Measurements from ENCODE around the gene USO1. TPM values are rescaled to one million over a fixed set of nuclear protein-coding genes. Genes with fewer than 3 reads are reported as not detected.
A peak's percentile ranks its signal among the peaks of the same experiment; 100 is the strongest.

The USO1 gene
- total and polyA plus RNA-seq, 4 donors, result 39.0 to 84.2 (median 61.8) TPM

GRCh38 chr4:75821216-75821615 lies 96.8 kb downstream of the USO1 start:
- no peaks in the 10 kb centered on the region for H3K4me1 ChIP-seq (ENCODE audit: control insufficient read depth, insufficient read depth, low read length)
- H3K9me3 ChIP-seq (ENCODE audit: control insufficient read depth, insufficient read depth, low read length), result no peaks in the 10 kb centered on the region
- WGBS (ENCODE audit: insufficient coverage), result no CpG with 5 or more reads among the region's 3 CpGs
- DNase-seq (ENCODE audit: low read depth in 4 of 6, low spot score in 6 of 6), result no peak
- H3K4me3 ChIP-seq (ENCODE audit: low read depth, low read length), result no peak overlapping the region
- no peaks in the 10 kb centered on the region for H3K27me3 ChIP-seq (ENCODE audit: control insufficient read depth, insufficient read depth, low read length)
- H3K36me3 ChIP-seq (ENCODE audit: control insufficient read depth, insufficient read depth, low read length), result no peaks in the 10 kb centered on the region
- H3K27ac ChIP-seq (ENCODE audit: low read depth, low read length), result no peak overlapping the region

- 90% methylated on average over 2 of the region's 5 CpGs for WGBS (ENCODE audit: insufficient coverage)
- DNase-seq (ENCODE audit: low read depth in 4 of 6, low spot score in 6 of 6), result no peak
- no peaks in the 10 kb centered on the region for H3K27me3 ChIP-seq (ENCODE audit: control insufficient read depth, insufficient read depth, low read length)
Observed at GRCh38 chr4:75821966-75822365, 97.6 kb downstream of the USO1 start.

GRCh38 chr4:75822416-75822815 lies 98.0 kb downstream of the USO1 start:
- Histone ChIP-seq H3K9me3 (ENCODE audit: control insufficient read depth, insufficient read depth, low read length) (no peaks in the 10 kb centered on the region), H3K27ac (ENCODE audit: low read depth, low read length) (no peak overlapping the region), H3K4me1 (ENCODE audit: control insufficient read depth, insufficient read depth, low read length) (no peaks in the 10 kb centered on the region), H3K4me3 (ENCODE audit: low read depth, low read length) (no peak overlapping the region), H3K27me3 (ENCODE audit: control insufficient read depth, insufficient read depth, low read length) (no peaks in the 10 kb centered on the region), H3K36me3 (ENCODE audit: control insufficient read depth, insufficient read depth, low read length) (no peaks in the 10 kb centered on the region)
- 91% methylated on average over 3 of the region's 5 CpGs for WGBS (ENCODE audit: insufficient coverage)
- no peak for DNase-seq (ENCODE audit: low read depth in 4 of 6, low spot score in 6 of 6)

More at GRCh38 chr4:75821966-75822365, 97.6 kb downstream of the USO1 start:
- Histone ChIP-seq H3K4me1 (ENCODE audit: control insufficient read depth, insufficient read depth, low read length) (no peaks in the 10 kb centered on the region), H3K4me3 (ENCODE audit: low read depth, low read length) (no peak overlapping the region), H3K27ac (ENCODE audit: low read depth, low read length) (no peak overlapping the region), H3K9me3 (ENCODE audit: control insufficient read depth, insufficient read depth, low read length) (no peaks in the 10 kb centered on the region), H3K36me3 (ENCODE audit: control insufficient read depth, insufficient read depth, low read length) (no peaks in the 10 kb centered on the region)

GRCh38 chr4:75823812-75824211 lies 99.4 kb downstream of the USO1 start:
- 38% methylated on average over 2 of the region's 2 CpGs for WGBS (ENCODE audit: insufficient coverage)
- no peak for DNase-seq (ENCODE audit: low read depth in 4 of 6, low spot score in 6 of 6)
- Histone ChIP-seq H3K36me3 (ENCODE audit: control insufficient read depth, insufficient read depth, low read length) (no peaks in the 10 kb centered on the region), H3K4me1 (ENCODE audit: control insufficient read depth, insufficient read depth, low read length) (no peaks in the 10 kb centered on the region), H3K9me3 (ENCODE audit: control insufficient read depth, insufficient read depth, low read length) (no peaks in the 10 kb centered on the region), H3K27ac (ENCODE audit: low read depth, low read length) (no peak overlapping the region), H3K27me3 (ENCODE audit: control insufficient read depth, insufficient read depth, low read length) (no peaks in the 10 kb centered on the region), H3K4me3 (ENCODE audit: low read depth, low read length) (no peak overlapping the region)

- no peak for DNase-seq (ENCODE audit: low read depth in 4 of 6, low spot score in 6 of 6)
- no peaks in the 10 kb centered on the region for H3K4me1 ChIP-seq (ENCODE audit: control insufficient read depth, insufficient read depth, low read length)
- no CpG with 5 or more reads among the region's 1 CpG for WGBS (ENCODE audit: insufficient coverage)
- no peaks in the 10 kb centered on the region for H3K36me3 ChIP-seq (ENCODE audit: control insufficient read depth, insufficient read depth, low read length)
- no peak overlapping the region for H3K4me3 ChIP-seq (ENCODE audit: low read depth, low read length)
- H3K27me3 ChIP-seq (ENCODE audit: control insufficient read depth, insufficient read depth, low read length), result no peaks in the 10 kb centered on the region
- no peak overlapping the region for H3K27ac ChIP-seq (ENCODE audit: low read depth, low read length)
- H3K9me3 ChIP-seq (ENCODE audit: control insufficient read depth, insufficient read depth, low read length), result no peaks in the 10 kb centered on the region
Observed at GRCh38 chr4:75830906-75831305, 106.5 kb downstream of the USO1 start.

GRCh38 chr4:75831856-75832405 lies 107.6 kb downstream of the USO1 start:
- H3K27ac ChIP-seq (ENCODE audit: low read depth, low read length), result no peak overlapping the region
- no peaks in the 10 kb centered on the region for H3K27me3 ChIP-seq (ENCODE audit: control insufficient read depth, insufficient read depth, low read length)
- H3K4me3 ChIP-seq (ENCODE audit: low read depth, low read length), result no peak overlapping the region
- no peaks in the 10 kb centered on the region for H3K4me1 ChIP-seq (ENCODE audit: control insufficient read depth, insufficient read depth, low read length)
- no CpG with 5 or more reads among the region's 2 CpGs for WGBS (ENCODE audit: insufficient coverage)
- no peaks in the 10 kb centered on the region for H3K9me3 ChIP-seq (ENCODE audit: control insufficient read depth, insufficient read depth, low read length)
- H3K36me3 ChIP-seq (ENCODE audit: control insufficient read depth, insufficient read depth, low read length), result no peaks in the 10 kb centered on the region
- DNase-seq (ENCODE audit: low read depth in 4 of 6, low spot score in 6 of 6), result no peak

- Histone ChIP-seq H3K4me1 (ENCODE audit: control insufficient read depth, insufficient read depth, low read length) (no peaks in the 10 kb centered on the region), H3K36me3 (ENCODE audit: control insufficient read depth, insufficient read depth, low read length) (no peaks in the 10 kb centered on the region), H3K27me3 (ENCODE audit: control insufficient read depth, insufficient read depth, low read length) (no peaks in the 10 kb centered on the region), H3K4me3 (ENCODE audit: low read depth, low read length) (no peak overlapping the region), H3K27ac (ENCODE audit: low read depth, low read length) (no peak overlapping the region), H3K9me3 (ENCODE audit: control insufficient read depth, insufficient read depth, low read length) (no peaks in the 10 kb centered on the region)
- WGBS (ENCODE audit: insufficient coverage), result no CpG with 5 or more reads among the region's 1 CpG
- no peak for DNase-seq (ENCODE audit: low read depth in 4 of 6, low spot score in 6 of 6)
Observed at GRCh38 chr4:75834095-75834771, 109.9 kb downstream of the USO1 start.

- Histone ChIP-seq H3K27me3 (ENCODE audit: control insufficient read depth, insufficient read depth, low read length) (no peaks in the 10 kb centered on the region), H3K27ac (ENCODE audit: low read depth, low read length) (no peak overlapping the region), H3K9me3 (ENCODE audit: control insufficient read depth, insufficient read depth, low read length) (no peaks in the 10 kb centered on the region), H3K4me3 (ENCODE audit: low read depth, low read length) (no peak overlapping the region), H3K4me1 (ENCODE audit: control insufficient read depth, insufficient read depth, low read length) (no peaks in the 10 kb centered on the region), H3K36me3 (ENCODE audit: control insufficient read depth, insufficient read depth, low read length) (no peaks in the 10 kb centered on the region)
- no CpG with 5 or more reads among the region's 2 CpGs for WGBS (ENCODE audit: insufficient coverage)
- DNase-seq (ENCODE audit: low read depth in 4 of 6, low spot score in 6 of 6), result no peak
Observed at GRCh38 chr4:75834772-75835154, 110.4 kb downstream of the USO1 start.

GRCh38 chr4:75841641-75842520 lies 117.5 kb downstream of the USO1 start:
- H3K9me3 ChIP-seq (ENCODE audit: control insufficient read depth, insufficient read depth, low read length), result no peaks in the 10 kb centered on the region
- no peaks in the 10 kb centered on the region for H3K27me3 ChIP-seq (ENCODE audit: control insufficient read depth, insufficient read depth, low read length)
- no peaks in the 10 kb centered on the region for H3K36me3 ChIP-seq (ENCODE audit: control insufficient read depth, insufficient read depth, low read length)
- no peak overlapping the region for H3K27ac ChIP-seq (ENCODE audit: low read depth, low read length)
- no peaks in the 10 kb centered on the region for H3K4me1 ChIP-seq (ENCODE audit: control insufficient read depth, insufficient read depth, low read length)
- WGBS (ENCODE audit: insufficient coverage), result 60% methylated on average over 3 of the region's 8 CpGs
- no peak overlapping the region for H3K4me3 ChIP-seq (ENCODE audit: low read depth, low read length)
- peak in 1 of 6 donors; percentile 22 for DNase-seq (ENCODE audit: low read depth in 4 of 6, low spot score in 6 of 6)

Measured in spinal cord (tissue), 10 donors.